OCI-LY3 (cell line): ENCODE data around the gene CHMP4B.

Experiments
- CTCF ChIP-seq: fragments of 200-600, 300-600 bp; sonication (generic); IDR thresholded peaks from 2 replicates; pipeline ENCODE4 v1.5.1; 2014; ENCODE audit warnings: antibody characterized with exemption, low read length, low read depth
- EZH2phosphoT487 ChIP-seq: fragments of 200-600 bp; shearing (Covaris generic); IDR thresholded peaks from 2 replicates; pipeline ENCODE4 v1.6.1; 2018; ENCODE audit warnings: antibody characterized with exemption, mixed run types, low read depth

GRCh38 chr20:33840160-33840559 is 29.0 kb downstream of the CHMP4B start:
- no peak for TF ChIP-seq CTCF
- no peak for TF ChIP-seq EZH2phosphoT487
